ENCODE measurements around the gene ABCC4. TPM values are rescaled to one million over a fixed set of nuclear protein-coding genes. Genes with fewer than 3 reads are reported as not detected.

The ABCC4 gene
- total RNA-seq, 1 experiment from 2014 or later = 26.3 TPM

GRCh38 chr13:95129004-95129403, 172.2 kb downstream of the ABCC4 start:
- Histone ChIP-seq H3K79me2 (ENCODE audit: insufficient read depth, low read length) (no peaks in the 10 kb centered on the region), H3K27me3 (ENCODE audit: insufficient read depth, low read length) (no peaks in the 10 kb centered on the region), H3K36me3 (ENCODE audit: control insufficient read depth in 1 of 2, insufficient read depth in 2 of 2, low read length in 2 of 2) (no peaks in the 10 kb centered on the region), H3K9me2 (ENCODE audit: insufficient read depth) (no peaks in the 10 kb centered on the region), H3K9ac (ENCODE audit: low read length) (no peak overlapping the region), H3K4me2 (ENCODE audit: low read length) (no peak overlapping the region), H3K4me1 (ENCODE audit: control insufficient read depth in 1 of 2, insufficient read depth in 2 of 2, low read length in 2 of 2) (no peaks in the 10 kb centered on the region), H3K27ac (ENCODE audit: low read depth, low read length) (no peak overlapping the region), H4K20me1 (ENCODE audit: insufficient read depth) (no peaks in the 10 kb centered on the region), H2AFZ (ENCODE audit: low read depth, low read length, poor library complexity, severe bottlenecking) (no peak overlapping the region), H3K9me3 (ENCODE audit: control insufficient read depth in 1 of 2, insufficient read depth in 1 of 2, low read depth in 1 of 2, low read length in 2 of 2) (no peaks in the 10 kb centered on the region), H3K4me3 (replicated peaks in 1 of 2; ENCODE audit: low read depth in 1 of 2, low read length in 2 of 2) (no peak overlapping the region)
- DNase-seq (ENCODE audit: low read depth, low spot score) (no peak), ATAC-seq (no peak)
- ChIA-PET RAD21 (ENCODE audit: low non-redundant PET in 1 of 2, low total read pairs in 2 of 2, uncharacterized antibody in 2 of 2, unreplicated experiment in 2 of 2) (no interaction called here), POLR2A (no interaction called here), CTCF (no interaction called here)
- TF ChIP-seq ZNF274 (IDR thresholded peaks at IDR 0.05; ENCODE audit: low read depth, low read length) = no peak
- no peak for TF ChIP-seq POLR2A (IDR thresholded peaks at IDR 0.05; ENCODE audit: borderline replicate concordance, extremely low read depth, insufficient read depth, insufficient read length)
- TF ChIP-seq EZH2 (IDR thresholded peaks at IDR 0.05) = no peak
- TF ChIP-seq POLR2AphosphoS5 (IDR thresholded peaks at IDR 0.05; ENCODE audit: low read depth, low read length) = no peak
- no peak for TF ChIP-seq YY1 (IDR thresholded peaks at IDR 0.05; ENCODE audit: extremely low read depth, insufficient replicate concordance, low read depth, low read length)
- TF ChIP-seq CEBPB (IDR thresholded peaks at IDR 0.05; ENCODE audit: low read depth) = no peak
- TF ChIP-seq REST (IDR thresholded peaks at IDR 0.05; ENCODE audit: low read depth) = no peak
- no peak for TF ChIP-seq CTCF (IDR thresholded peaks at IDR 0.05 in 2 of 3, conservative IDR thresholded peaks at IDR 0.05 in 1 of 3; ENCODE audit: borderline replicate concordance in 1 of 3, insufficient read depth in 1 of 3, low read depth in 2 of 3, low read length in 2 of 3)
- TF ChIP-seq SP1 (IDR thresholded peaks at IDR 0.05; ENCODE audit: low read depth) = no peak
- no peak for TF ChIP-seq ZFX (IDR thresholded peaks at IDR 0.05)
- no peak for TF ChIP-seq TCF7L2 (IDR thresholded peaks at IDR 0.05; ENCODE audit: borderline replicate concordance, extremely low read depth, insufficient read depth, insufficient read length)
- no peak for TF ChIP-seq EZH2phosphoT487 (IDR thresholded peaks at IDR 0.05; ENCODE audit: borderline replicate concordance)
- no peak for TF ChIP-seq JUND (IDR thresholded peaks at IDR 0.05)
- no peak for TF ChIP-seq EGR1 (IDR thresholded peaks at IDR 0.05; ENCODE audit: low read depth)
- TF ChIP-seq ELF1 (IDR thresholded peaks at IDR 0.05; ENCODE audit: borderline replicate concordance, low read depth) = no peak
- no TSS peak for BruUV-seq (replicated peaks)
- intact Hi-C loops (cut with micrococcal nuclease) = no loop called here
